SJCRH30 (cell line): Measurements from ENCODE around the gene MIPEP. TPM values are rescaled to one million over a fixed set of nuclear protein-coding genes. Genes with fewer than 3 reads are reported as not detected.

Experiments used
- DNase-seq, 2 experiments: peaks; one replicate each; pipeline ENCODE4 v3.0.0-alpha.2; 2015 to 2020
- H3K27ac ChIP-seq: fragments of 250-450 bp; sonication (Bioruptor Pico); 2 replicates; pipeline ENCODE4 v1.5.1; 2020; ENCODE audit warnings: mild to moderate bottlenecking, moderate library complexity
- H3K27me3 ChIP-seq: fragments of 250-450 bp; sonication (Bioruptor Pico); 2 replicates; pipeline ENCODE4 v1.5.1; 2020; ENCODE audit warnings: mild to moderate bottlenecking, moderate library complexity
- H3K36me3 ChIP-seq: fragments of 250-450 bp; sonication (Bioruptor Pico); 2 replicates; pipeline ENCODE4 v1.5.1; 2020; ENCODE audit warnings: mild to moderate bottlenecking, moderate library complexity
- H3K4me1 ChIP-seq: fragments of 250-450 bp; sonication (Bioruptor Pico); 2 replicates; pipeline ENCODE4 v1.5.1; 2020; ENCODE audit warnings: mild to moderate bottlenecking, moderate library complexity
- H3K4me3 ChIP-seq: fragments of 250-450 bp; sonication (Bioruptor Pico); 2 replicates; pipeline ENCODE4 v1.5.1; 2020; ENCODE audit warnings: mild to moderate bottlenecking, moderate library complexity
- H3K9me3 ChIP-seq: fragments of 250-450 bp; sonication (Bioruptor Pico); replicated peaks from 2 replicates; pipeline ENCODE4 v1.5.1; 2020; ENCODE audit warnings: mild to moderate bottlenecking, moderate library complexity
- total RNA-seq: library from RNA; depleted of rRNA; stranded (reverse); fragments of >200 nt; shearing (Covaris generic); gene quantifications from 2 replicates; pipeline ENCODE4 v1.2.3, GENCODE V29; 2014

Gene MIPEP
- total RNA-seq, 1 experiment from 2014 or later = 18.0 TPM

GRCh38 chr13:23794267-23795161 is 94.7 kb downstream of the MIPEP start:
- H3K9me3 ChIP-seq = no peaks in the 10 kb centered on the region; the same call in 1 of the 2 replicates
- no peaks in the 10 kb centered on the region for H3K36me3 ChIP-seq
- DNase-seq = peak in 1 of 2 experiments; percentile 41
- H3K27ac ChIP-seq = peak overlapping the region; percentile 50
- H3K27me3 ChIP-seq = no peaks in the 10 kb centered on the region
- H3K4me3 ChIP-seq = peak overlapping the region; percentile 13
- H3K4me1 ChIP-seq = peaks cover 48% of the 10 kb centered on the region

GRCh38 chr13:23793711-23794110 is 95.5 kb downstream of the MIPEP start:
- H3K27ac ChIP-seq = peak overlapping the region; percentile 50

GRCh38 chr13:23792680-23793079 is 96.5 kb downstream of the MIPEP start:
- H3K4me3 ChIP-seq = no peak overlapping the region
- H3K27ac ChIP-seq = no peak overlapping the region
- DNase-seq = no peak
- peaks cover 45% of the 10 kb centered on the region for H3K4me1 ChIP-seq
- no peaks in the 10 kb centered on the region; the same call in 1 of the 2 replicates for H3K9me3 ChIP-seq
- no peaks in the 10 kb centered on the region for H3K27me3 ChIP-seq
- H3K36me3 ChIP-seq = no peaks in the 10 kb centered on the region

More at GRCh38 chr13:23793711-23794110, 95.5 kb downstream of the MIPEP start:
- H3K9me3 ChIP-seq = no peaks in the 10 kb centered on the region; the same call in none of the 2 replicates
- peaks cover 45% of the 10 kb centered on the region for H3K4me1 ChIP-seq
- DNase-seq = no peak
- no peaks in the 10 kb centered on the region for H3K27me3 ChIP-seq
- no peak overlapping the region for H3K4me3 ChIP-seq
- no peaks in the 10 kb centered on the region for H3K36me3 ChIP-seq

- peaks cover 37% of the 10 kb centered on the region for H3K4me1 ChIP-seq
- no peaks in the 10 kb centered on the region for H3K27me3 ChIP-seq
- no peak overlapping the region for H3K27ac ChIP-seq
- H3K36me3 ChIP-seq = no peaks in the 10 kb centered on the region
- DNase-seq = peak; percentile 49 to 62
- no peak overlapping the region for H3K4me3 ChIP-seq
- no peaks in the 10 kb centered on the region; the same call in 1 of the 2 replicates for H3K9me3 ChIP-seq
Observed at GRCh38 chr13:23790577-23791170, 98.5 kb downstream of the MIPEP start.

GRCh38 chr13:23789576-23790346 is 99.4 kb downstream of the MIPEP start:
- no peak overlapping the region for H3K4me3 ChIP-seq
- DNase-seq = no peak
- H3K36me3 ChIP-seq = no peaks in the 10 kb centered on the region
- H3K27me3 ChIP-seq = no peaks in the 10 kb centered on the region
- peaks cover 30% of the 10 kb centered on the region for H3K4me1 ChIP-seq
- H3K9me3 ChIP-seq = no peaks in the 10 kb centered on the region; the same call in 1 of the 2 replicates
- H3K27ac ChIP-seq = no peak overlapping the region

GRCh38 chr13:23788459-23788858 is 100.7 kb downstream of the MIPEP start:
- Histone ChIP-seq H3K36me3 (no peaks in the 10 kb centered on the region), H3K9me3 (peaks cover 6% of the 10 kb centered on the region), H3K4me1 (peaks cover 19% of the 10 kb centered on the region), H3K4me3 (no peak overlapping the region), H3K27me3 (no peaks in the 10 kb centered on the region), H3K27ac (no peak overlapping the region)
- DNase-seq = no peak

- H3K4me3 ChIP-seq = no peak overlapping the region
- no peaks in the 10 kb centered on the region for H3K27me3 ChIP-seq
- H3K4me1 ChIP-seq = peaks cover 16% of the 10 kb centered on the region
- no peaks in the 10 kb centered on the region for H3K36me3 ChIP-seq
- peaks cover 7% of the 10 kb centered on the region for H3K9me3 ChIP-seq
- DNase-seq = no peak
- H3K27ac ChIP-seq = no peak overlapping the region
Observed at GRCh38 chr13:23787464-23787863, 101.7 kb downstream of the MIPEP start.

- no peaks in the 10 kb centered on the region for H3K27me3 ChIP-seq
- no peak overlapping the region for H3K27ac ChIP-seq
- no peak overlapping the region for H3K4me3 ChIP-seq
- peaks cover 7% of the 10 kb centered on the region for H3K9me3 ChIP-seq
- peaks cover 16% of the 10 kb centered on the region for H3K4me1 ChIP-seq
- DNase-seq = no peak
- H3K36me3 ChIP-seq = no peaks in the 10 kb centered on the region
Observed at GRCh38 chr13:23786607-23787006, 102.6 kb downstream of the MIPEP start.

- peaks cover 5% of the 10 kb centered on the region for H3K9me3 ChIP-seq
- no peak for DNase-seq
- no peak overlapping the region for H3K27ac ChIP-seq
- H3K36me3 ChIP-seq = no peaks in the 10 kb centered on the region
- H3K27me3 ChIP-seq = no peaks in the 10 kb centered on the region
- H3K4me1 ChIP-seq = no peaks in the 10 kb centered on the region
- H3K4me3 ChIP-seq = no peak overlapping the region
Observed at GRCh38 chr13:23778879-23779278, 110.3 kb downstream of the MIPEP start.

- H3K4me1 ChIP-seq = no peaks in the 10 kb centered on the region
- no peaks in the 10 kb centered on the region for H3K36me3 ChIP-seq
- H3K27ac ChIP-seq = no peak overlapping the region
- no peak overlapping the region for H3K4me3 ChIP-seq
- H3K27me3 ChIP-seq = no peaks in the 10 kb centered on the region
- H3K9me3 ChIP-seq = no peaks in the 10 kb centered on the region; the same call in none of the 2 replicates
- DNase-seq = no peak
Observed at GRCh38 chr13:23778002-23778652, 111.1 kb downstream of the MIPEP start.

- DNase-seq = no peak
- H3K36me3 ChIP-seq = no peaks in the 10 kb centered on the region
- H3K4me1 ChIP-seq = no peaks in the 10 kb centered on the region
- no peaks in the 10 kb centered on the region for H3K27me3 ChIP-seq
- no peaks in the 10 kb centered on the region; the same call in none of the 2 replicates for H3K9me3 ChIP-seq
- H3K4me3 ChIP-seq = no peak overlapping the region
- no peak overlapping the region for H3K27ac ChIP-seq
Observed at GRCh38 chr13:23777575-23777870, 111.7 kb downstream of the MIPEP start.

GRCh38 chr13:23776698-23777574 is 112.3 kb downstream of the MIPEP start:
- H3K4me1 ChIP-seq = peaks cover under 1% of the 10 kb centered on the region; the same call in 1 of the 2 replicates
- no peak overlapping the region for H3K27ac ChIP-seq
- H3K9me3 ChIP-seq = no peaks in the 10 kb centered on the region; the same call in none of the 2 replicates
- DNase-seq = no peak
- no peak overlapping the region for H3K4me3 ChIP-seq
- no peaks in the 10 kb centered on the region for H3K36me3 ChIP-seq
- no peaks in the 10 kb centered on the region for H3K27me3 ChIP-seq

GRCh38 chr13:23772717-23773116 is 116.5 kb downstream of the MIPEP start:
- H3K4me3 ChIP-seq = no peak overlapping the region
- no peak for DNase-seq
- no peaks in the 10 kb centered on the region for H3K27me3 ChIP-seq
- no peaks in the 10 kb centered on the region for H3K36me3 ChIP-seq
- H3K4me1 ChIP-seq = peaks cover 7% of the 10 kb centered on the region; the same call in 1 of the 2 replicates
- no peaks in the 10 kb centered on the region for H3K9me3 ChIP-seq
- H3K27ac ChIP-seq = no peak overlapping the region
